ENCODE measurements around the gene OR6N1.

The OR6N1 gene, protein sequence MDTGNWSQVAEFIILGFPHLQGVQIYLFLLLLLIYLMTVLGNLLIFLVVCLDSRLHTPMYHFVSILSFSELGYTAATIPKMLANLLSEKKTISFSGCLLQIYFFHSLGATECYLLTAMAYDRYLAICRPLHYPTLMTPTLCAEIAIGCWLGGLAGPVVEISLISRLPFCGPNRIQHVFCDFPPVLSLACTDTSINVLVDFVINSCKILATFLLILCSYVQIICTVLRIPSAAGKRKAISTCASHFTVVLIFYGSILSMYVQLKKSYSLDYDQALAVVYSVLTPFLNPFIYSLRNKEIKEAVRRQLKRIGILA

DNA sequence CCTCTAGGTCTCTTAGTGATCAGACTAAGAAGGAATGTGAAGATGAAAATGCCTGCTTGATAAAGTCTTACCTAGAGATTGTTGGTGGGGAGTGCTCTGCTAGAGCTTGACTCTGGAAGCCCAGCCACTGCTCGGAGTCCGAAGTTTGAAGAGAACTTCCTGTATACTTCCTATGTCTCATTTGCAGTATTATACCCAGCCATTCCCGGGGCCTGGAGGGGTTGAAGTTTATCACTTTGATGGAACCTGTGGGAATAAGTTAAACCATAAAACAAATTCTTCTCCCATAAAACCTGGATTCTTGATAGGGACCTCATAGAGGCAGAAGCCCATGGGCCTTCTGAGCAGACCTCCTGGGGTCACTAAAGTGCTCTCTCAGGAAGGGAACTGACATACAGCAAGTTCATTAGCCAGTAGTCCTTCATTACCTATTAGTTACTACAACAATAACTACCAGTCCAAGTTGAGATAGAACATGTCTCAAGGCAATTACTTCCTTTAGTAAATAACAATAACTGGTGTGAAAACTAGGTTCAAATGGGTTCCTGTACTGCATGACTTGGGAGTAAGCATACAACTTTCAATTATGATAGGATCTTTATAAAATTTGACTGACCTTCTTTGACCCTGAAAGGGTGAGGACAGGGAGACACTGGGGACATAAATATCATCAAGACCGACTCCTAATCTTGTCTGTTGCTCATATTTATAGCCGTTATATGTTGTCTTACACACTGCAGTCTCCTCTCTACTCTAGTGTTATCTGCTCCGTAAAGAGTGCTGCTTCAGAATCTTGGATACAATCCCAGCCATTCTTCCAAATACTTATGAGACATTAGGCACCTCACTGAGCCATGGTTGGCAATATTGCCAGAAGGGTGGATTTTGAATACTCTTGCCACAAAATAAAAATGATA, at the start of gene OR6N1:
OR6N1 (minus strand) TSS at position 246 of the 917 bp plus-strand sequence. CDS start 5,513 bp downstream, outside the sequence.
- no peak for DNase-seq (ENCODE audit: low spot score)

DNA sequence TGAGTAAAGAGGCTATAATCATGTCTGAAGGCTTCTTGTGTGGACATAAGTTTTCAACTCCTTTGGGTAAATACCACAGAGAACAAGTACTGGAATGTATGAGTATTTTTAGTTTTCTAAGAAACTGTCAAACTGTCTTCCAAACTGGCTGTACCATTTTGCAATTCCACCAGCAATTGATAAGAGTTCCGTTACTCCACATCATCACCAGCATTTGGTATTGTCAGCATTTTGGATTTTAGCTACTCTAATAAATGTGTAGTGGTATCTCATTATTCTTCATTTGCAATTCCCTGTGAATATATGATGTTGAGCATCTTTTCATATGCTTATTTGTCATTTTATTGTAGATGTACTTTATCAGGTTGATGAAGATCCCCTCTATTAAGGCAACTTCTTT, 49.7 kb upstream of the OR6N1 start:
- DNase-seq (ENCODE audit: low spot score): no peak

DNA sequence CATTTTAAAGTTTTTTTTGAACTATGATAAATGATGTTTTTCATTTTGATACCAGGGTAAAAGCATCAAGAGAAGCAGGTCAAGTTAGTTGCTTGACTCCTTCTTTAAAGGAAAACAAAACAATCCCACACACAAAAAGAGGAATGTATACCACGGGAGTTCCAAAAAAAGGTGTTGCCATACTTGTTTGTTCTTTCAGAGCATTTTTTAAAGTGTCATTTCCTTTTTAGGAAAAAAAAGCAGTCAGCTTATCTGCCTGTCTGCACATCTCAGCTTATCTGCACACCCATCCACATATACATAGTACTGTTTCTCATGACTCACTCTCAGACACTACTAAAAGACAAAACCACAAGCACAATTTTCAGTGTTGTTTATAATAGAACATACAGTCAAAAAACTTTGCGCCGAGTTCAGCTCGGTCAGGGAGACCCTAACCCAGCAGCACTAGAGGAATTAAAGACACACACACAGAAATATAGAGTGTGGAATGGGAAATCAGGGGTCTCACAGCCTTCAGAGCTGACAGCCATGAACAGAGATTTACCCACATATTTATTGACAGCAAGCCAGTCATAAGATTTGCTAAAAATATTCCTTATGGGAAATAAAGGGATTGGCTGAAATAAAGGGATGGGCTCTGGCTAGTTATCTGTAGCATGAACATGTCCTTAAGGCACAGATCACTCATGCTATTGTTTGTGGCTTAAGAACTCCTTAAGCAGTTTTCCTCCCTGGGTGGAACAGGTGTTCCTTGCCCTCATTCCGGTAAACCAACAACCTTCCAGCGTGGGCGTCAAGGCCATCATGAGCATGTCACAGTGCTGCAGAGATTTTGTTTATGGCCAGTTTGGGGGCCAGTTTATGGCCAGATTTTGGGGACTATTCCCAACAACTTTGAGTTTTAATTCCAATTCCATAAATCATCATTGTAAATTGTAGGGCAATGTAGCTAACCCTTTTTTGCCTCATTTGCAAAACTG, 47.8 kb upstream of the OR6N1 start:
- no peak for DNase-seq (ENCODE audit: low spot score)

DNA sequence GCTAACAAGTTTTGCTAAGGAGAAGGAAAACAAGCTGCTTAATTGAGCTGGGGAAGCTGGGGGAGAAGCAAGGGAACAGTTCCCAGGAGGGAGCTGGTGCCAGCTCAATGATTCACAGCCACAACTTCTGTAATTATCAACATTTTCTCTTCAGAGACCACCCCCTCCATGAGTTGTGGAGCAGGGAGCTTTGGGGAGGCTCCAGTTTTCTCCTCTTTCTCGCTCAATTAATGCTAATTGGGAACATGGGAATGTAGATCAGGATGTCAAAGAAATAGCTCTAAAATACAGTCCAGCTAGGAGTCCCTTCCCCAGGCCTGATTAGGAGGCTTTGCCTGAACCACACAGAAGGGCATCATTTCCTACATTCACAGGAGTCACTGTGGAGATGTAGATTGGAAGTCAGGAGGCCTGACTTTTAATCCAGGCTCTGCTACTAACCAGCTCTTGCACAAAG, 47.0 kb upstream of the OR6N1 start:
- DNase-seq (ENCODE audit: low spot score): no peak

DNA sequence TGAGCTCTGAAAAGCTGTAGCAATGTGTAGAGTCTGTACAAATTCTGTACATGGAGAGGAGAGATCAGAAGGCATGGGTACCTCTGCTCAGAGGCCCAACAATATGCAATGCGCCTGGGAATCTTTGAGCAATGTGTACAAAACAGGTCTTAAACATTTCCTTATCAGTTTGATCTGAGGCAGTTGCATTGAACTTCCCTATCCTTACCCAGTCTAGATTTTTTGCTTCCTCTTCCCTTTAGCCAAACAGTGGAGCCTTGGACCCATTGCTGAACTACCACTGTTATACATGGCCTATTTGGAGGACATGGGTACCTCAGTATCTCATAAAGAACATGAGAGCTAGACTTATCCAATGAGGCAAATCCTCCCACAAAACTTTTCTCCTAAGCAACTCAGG, 46.6 kb upstream of the OR6N1 start:
- no peak for DNase-seq (ENCODE audit: low spot score)

DNA sequence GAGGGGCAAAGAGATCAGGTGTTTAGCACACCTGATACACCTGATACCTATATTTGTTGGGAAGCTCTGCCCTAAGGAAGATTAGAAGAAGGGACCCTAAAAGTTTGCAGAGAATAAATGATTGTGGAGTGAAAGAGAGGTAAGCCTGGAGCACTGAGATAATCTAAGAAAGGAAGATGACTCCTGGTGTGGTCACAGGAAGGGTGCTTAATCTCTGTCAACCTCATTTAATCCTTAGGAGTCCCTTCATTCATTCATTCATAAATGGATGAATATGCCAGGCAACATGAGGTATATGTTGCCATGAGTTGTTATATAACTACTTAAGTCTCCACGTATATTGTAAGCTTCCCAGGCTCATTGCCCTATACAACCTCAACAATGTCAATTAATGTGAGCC, 43.0 kb upstream of the OR6N1 start:
- no peak for DNase-seq (ENCODE audit: low spot score)

DNA sequence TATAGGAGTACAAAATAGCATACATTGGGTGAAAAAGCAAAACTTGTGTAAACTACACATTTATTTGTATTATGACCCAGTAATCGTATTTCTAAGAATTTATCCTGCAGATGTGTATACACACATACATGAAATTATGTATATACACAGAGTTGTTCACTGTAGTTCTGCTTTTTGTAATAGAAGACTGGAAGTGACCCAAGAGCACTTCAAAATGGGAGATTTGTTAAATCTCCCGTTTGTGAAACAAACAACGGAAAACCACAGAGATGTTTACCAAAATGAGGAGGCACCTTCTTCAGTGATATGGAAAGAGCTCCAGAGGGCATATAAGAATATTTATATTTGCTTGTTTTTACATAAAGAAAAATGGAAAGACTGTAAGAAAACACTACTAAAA, 41.2 kb upstream of the OR6N1 start:
- no peak for DNase-seq (ENCODE audit: low spot score)

DNA sequence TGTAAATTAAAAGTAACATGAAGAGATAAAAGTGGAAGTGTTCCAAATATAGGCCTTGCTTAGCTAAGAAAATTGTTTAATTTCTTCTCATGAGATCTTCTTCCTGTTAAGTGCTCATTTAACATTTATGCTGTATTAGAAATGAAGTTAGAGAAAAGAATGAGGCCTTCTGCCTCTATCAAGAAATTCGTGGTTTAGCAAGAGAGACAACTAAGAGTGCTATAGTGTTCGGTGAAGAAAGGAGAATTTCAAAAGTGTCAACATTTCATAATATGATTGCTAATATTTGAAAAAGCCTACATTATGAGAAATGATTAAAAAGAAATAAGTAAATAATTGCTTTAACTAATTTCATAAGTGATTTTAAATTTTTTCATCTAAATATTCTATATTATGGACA, 40.3 kb upstream of the OR6N1 start:
- no peak for DNase-seq (ENCODE audit: low spot score)

DNA sequence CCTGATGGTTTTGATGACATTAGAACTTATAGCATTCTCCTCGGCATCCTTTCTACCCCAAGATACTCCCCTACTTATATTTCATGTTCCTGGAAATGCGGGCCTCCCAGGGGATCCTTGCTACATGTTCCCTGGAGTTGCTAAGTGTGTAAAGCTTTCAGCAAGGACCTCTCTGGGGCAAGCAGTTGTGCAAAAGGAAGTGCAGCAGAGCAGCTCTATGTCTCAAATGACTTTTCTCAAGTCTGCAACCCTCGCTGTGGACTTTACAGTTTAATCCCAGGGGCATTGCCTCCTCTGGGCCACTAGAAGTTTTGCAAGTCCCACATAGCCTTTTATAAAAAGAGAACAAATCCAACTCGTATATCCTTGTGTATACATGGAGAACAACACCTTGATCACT, 38.3 kb upstream of the OR6N1 start:
- no peak for DNase-seq (ENCODE audit: low spot score)

DNA sequence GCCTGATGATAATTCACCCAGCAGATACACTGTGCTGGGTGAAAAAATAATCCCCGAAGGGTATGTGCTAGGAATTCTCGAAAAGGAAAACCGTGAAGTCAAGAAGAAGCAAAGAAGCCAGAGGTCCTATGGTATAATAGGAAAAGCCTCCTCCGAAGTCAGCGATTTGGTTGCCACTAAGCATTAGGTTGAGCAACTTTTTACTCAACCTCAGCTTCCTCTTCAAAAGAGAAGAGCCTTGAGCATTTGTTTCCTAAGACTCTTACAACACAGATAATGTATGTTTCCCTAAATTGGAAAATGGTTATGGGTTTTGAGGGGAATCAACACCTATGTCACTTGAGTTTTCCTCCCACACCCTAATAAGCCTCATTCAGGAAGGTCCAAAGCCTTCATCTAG, 37.9 kb upstream of the OR6N1 start:
- DNase-seq (ENCODE audit: low spot score): peak; percentile 78

DNA sequence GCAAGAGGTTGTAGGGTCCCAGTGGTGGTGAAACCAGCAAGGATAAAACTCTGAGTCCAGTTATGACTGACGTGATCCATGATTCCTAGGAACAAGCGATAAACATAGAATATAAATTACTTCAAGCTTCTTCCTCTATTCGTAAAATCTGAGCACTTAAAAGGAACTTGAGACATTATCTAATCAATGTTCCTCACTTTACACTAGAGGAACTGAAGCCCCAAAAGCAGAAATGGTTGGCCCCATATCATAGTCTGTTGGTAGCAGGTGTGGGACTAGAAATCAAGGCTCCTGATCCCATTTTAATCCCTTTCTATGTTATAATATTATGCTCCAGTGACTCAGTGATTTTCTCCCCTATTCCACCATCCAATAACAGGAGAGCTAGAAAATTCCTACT, 37.3 kb upstream of the OR6N1 start:
- peak; percentile 49 for DNase-seq (ENCODE audit: low spot score)

DNA sequence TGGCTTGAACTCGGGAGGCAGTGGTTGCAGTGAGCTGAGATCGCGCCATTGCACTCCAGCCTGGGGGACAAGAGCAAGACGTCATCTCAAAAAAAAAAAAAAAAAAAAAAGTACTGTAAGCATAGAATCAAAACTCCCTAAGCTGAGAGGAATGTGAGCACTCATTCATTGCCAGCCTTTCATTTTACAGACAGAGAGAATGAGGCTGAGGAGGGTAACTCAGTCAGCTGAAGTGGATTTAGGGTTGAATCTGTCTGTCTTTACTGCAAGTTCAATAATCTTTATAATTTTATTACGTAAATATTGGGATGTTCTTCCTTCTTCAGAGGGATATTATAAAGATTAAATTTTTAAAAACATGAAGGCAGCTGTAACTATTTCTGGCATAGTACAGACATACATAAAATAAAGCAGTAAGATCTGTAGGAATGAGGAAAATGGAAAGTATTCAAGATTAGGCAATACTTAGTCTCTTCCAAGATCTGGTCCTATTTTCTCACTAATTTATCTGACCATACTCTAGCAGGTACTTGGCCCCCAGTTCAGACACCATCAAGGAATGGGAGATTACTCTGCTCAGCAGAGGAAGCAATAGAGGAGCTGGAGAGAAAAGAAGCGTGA, 35.0 kb upstream of the OR6N1 start:
- no peak for DNase-seq (ENCODE audit: low spot score)

DNA sequence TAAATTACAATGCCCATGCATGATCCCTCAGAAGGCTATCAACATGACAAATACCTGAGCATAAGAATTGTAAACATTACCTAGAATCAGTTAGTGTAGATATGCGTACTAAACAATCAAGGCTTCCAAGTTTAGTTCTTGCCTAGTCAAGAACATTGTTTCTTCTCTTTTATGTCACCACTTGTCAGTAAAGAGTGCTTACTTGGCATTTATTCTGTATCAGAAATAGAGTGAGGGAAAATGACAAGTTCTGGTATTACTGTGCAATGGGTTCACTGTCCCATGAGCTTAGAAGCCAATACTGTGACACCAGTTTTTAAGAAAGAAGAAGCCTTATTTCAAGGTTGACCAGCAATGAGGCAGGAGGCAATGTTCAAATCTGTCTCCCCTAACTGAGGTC, 31.7 kb upstream of the OR6N1 start:
- DNase-seq (ENCODE audit: low spot score): no peak

DNA sequence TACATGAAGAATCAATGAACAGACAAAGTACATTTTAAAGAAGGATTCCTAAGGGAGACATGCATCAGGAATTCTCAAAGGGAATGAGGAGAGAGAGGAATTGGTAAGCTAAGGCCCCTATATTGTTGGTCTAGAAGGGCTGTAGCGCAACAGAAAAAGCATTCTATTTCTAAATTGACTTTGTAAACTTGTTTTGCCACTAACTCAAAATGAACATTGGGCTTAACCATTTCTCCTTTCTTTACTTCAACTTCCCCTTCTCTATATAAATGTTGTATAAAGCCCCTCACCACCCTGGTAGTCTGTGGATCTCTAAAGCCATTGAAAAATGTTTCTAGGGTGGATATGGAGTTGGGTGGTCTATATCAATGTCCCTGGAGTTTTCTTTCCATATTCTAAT, 29.4 kb upstream of the OR6N1 start:
- DNase-seq (ENCODE audit: low spot score): peak; percentile 20

DNA sequence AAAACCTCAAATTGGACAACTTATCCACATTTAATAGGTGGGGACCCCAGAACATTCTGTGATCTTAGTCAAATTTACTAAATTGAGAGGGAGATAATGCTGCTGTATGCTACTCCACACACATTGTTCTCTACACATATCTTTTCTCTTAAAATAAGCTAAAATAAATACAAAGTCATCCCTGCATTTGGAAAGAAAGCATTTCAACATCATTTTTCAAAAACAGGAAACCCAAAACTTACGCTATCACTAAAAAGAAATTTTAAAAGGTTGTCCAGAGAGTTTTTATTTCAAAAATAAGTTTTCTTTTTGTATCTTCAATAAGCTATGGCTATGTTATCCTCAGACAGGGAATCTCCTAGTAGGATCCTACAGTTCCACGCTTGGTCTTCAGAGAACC, 28.5 kb upstream of the OR6N1 start:
- DNase-seq (ENCODE audit: low spot score): no peak

DNA sequence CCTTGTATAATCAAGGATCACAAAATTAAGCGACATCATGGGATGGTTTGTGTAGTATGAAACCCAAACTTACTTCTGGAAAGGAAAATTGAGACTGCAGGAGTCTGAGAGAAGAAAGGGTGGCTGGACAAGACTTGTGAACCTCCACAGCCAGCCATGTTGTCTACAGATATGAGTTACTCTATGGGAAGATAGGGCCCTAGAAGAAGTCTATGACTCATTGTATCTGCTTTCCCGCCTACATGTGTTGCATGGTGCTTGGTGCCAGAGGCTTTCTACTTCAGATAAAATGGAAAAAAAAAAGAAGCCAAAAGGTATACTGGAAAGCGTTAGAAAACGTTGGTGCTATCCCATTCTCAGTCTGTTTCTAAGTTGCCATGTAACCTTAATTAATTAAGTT, 27.7 kb upstream of the OR6N1 start:
- no peak for DNase-seq (ENCODE audit: low spot score)

DNA sequence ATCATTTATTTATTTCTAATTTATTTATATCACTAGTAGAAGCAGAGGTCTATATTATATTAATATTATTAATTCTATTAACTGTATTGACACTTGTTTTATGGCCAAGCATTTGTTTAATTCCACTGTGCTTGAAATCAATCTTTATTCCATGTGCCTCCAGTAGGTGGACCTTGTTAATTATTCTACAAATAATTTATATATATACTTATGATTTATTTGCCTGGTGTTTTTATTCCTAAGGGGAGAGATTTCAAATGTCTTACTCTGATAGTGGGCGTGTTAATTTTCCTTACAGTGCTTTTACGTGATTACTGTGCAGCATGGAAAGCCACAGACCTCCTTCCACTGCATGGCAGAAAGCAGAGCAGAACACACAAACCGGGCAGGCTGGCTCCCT, 26.5 kb upstream of the OR6N1 start:
- no peak for DNase-seq (ENCODE audit: low spot score)

DNA sequence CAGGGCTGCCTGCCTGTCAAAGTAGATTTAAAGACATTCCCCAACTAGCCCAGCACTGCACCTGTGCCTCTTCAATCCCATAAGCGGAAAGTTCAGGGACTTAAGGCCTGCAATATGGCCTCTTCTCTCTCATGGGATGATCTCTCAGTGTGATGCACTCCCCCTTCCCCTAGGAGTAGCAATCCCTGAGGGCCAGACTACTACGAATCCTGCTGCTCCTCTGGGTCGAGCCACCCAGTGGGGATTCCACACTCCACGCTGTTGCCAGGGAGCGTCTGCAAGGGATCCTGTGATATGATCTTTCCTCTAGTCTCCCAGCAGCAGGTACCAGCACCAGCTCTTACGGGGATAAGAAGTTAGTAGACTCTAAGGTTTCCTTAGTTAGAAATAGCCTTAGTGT, 22.3 kb upstream of the OR6N1 start:
- no peak for DNase-seq (ENCODE audit: low spot score)

DNA sequence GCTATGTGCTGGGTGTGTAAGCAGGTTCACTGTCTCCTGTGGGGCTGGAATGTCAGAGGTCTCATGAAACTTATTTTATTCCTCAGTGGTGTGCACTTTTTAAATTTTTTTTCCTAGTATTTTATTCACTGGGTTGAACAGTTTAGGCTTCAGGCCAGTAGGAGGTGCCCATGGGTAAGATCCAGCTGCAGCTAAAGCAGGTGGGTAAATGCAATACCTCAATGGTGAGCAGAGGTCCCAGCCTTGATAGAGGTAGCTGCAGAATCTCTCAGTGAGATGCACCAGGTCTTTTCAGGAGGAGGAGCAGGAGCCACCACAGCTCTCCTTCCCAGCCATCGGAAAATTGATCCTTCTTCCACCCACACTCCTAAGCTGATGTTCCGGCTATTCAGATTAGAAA, 21.6 kb upstream of the OR6N1 start:
- DNase-seq (ENCODE audit: low spot score): no peak

DNA sequence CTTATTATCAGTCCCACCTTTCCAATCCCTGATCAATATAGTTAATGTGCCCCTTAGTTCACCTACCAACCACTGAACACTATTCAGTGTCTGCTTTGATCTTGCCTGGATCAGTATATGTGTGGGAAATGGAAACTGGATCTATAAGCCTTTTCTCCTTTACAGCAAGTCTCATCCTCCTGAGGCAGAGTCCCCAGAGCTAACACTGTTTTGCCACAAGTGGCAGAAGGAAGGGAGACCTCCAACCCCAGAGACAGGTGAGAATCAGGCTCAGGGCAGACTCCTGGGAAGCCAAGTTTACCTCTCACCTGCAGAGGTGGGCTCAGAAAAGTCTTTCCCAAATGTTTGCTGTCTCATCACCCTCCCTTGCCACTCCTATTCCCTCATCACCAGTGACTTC, 9.1 kb upstream of the OR6N1 start, which contains the start of gene OR6N2:
OR6N2 (minus strand) TSS at position 101 of the 400 bp plus-strand sequence. CDS start 3,569 bp downstream, outside the sequence.
- no peak for DNase-seq (ENCODE audit: low spot score)

DNA sequence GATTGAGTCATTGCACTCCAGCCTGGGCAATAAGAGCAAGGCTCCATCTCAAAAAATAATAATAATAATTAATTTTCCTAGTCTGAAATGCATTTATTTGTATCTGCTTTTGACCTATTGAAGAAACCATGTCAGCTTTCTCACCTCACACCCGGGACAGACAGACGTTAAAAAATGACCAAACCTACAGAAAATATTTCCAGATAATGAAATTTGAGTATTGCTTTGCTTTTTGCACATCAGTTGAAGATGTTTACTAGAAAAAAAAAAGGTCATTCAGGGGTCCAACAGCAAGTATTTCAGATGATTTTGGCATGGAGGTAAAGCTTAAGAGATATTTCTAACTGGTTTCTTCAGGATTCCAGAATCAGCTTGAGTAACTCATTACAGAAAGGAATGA, 17.6 kb downstream of the OR6N1 start, which contains the start of gene OR6K6:
OR6K6 (plus strand) TSS at position 301 of the 400 bp plus-strand sequence. CDS start 168 bp downstream, outside the sequence.
- DNase-seq (ENCODE audit: low spot score): no peak

Measured in pons (tissue), 1 donor.